ENCODE measurements around the gene FAR2.

GRCh38 chr12:29309320-29309902, 160.3 kb downstream of the FAR2 start:
- TF ChIP-seq, protein P1, sequence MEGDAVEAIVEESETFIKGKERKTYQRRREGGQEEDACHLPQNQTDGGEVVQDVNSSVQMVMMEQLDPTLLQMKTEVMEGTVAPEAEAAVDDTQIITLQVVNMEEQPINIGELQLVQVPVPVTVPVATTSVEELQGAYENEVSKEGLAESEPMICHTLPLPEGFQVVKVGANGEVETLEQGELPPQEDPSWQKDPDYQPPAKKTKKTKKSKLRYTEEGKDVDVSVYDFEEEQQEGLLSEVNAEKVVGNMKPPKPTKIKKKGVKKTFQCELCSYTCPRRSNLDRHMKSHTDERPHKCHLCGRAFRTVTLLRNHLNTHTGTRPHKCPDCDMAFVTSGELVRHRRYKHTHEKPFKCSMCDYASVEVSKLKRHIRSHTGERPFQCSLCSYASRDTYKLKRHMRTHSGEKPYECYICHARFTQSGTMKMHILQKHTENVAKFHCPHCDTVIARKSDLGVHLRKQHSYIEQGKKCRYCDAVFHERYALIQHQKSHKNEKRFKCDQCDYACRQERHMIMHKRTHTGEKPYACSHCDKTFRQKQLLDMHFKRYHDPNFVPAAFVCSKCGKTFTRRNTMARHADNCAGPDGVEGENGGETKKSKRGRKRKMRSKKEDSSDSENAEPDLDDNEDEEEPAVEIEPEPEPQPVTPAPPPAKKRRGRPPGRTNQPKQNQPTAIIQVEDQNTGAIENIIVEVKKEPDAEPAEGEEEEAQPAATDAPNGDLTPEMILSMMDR (IDR thresholded peaks at IDR 0.05; ENCODE audit: low read depth, low read length, missing input control) = peak; percentile 34
- TF ChIP-seq, protein P2, sequence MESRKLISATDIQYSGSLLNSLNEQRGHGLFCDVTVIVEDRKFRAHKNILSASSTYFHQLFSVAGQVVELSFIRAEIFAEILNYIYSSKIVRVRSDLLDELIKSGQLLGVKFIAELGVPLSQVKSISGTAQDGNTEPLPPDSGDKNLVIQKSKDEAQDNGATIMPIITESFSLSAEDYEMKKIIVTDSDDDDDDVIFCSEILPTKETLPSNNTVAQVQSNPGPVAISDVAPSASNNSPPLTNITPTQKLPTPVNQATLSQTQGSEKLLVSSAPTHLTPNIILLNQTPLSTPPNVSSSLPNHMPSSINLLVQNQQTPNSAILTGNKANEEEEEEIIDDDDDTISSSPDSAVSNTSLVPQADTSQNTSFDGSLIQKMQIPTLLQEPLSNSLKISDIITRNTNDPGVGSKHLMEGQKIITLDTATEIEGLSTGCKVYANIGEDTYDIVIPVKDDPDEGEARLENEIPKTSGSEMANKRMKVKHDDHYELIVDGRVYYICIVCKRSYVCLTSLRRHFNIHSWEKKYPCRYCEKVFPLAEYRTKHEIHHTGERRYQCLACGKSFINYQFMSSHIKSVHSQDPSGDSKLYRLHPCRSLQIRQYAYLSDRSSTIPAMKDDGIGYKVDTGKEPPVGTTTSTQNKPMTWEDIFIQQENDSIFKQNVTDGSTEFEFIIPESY (IDR thresholded peaks at IDR 0.05) = no peak
- TF ChIP-seq ATF3 (IDR thresholded peaks at IDR 0.05) (no peak), RAD21 (IDR thresholded peaks at IDR 0.05) (peak; percentile 71 to 78), JUND (IDR thresholded peaks at IDR 0.05) (no peak)
- TF ChIP-seq, protein P3, sequence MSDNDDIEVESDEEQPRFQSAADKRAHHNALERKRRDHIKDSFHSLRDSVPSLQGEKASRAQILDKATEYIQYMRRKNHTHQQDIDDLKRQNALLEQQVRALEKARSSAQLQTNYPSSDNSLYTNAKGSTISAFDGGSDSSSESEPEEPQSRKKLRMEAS (IDR thresholded peaks at IDR 0.05) = no peak
